IMR-90 (cell line): Measurements from ENCODE around the gene ELK3. TPM values are rescaled to one million over a fixed set of nuclear protein-coding genes. Genes with fewer than 3 reads are reported as not detected.

ENCODE experiments used
- ATAC-seq: fragments of 200-7000 bp; cut with Tn5 transposase; 2 replicates; pipeline ENCODE4 v1.9.1; 2020; ENCODE audit warnings: low read depth, mild to moderate bottlenecking, moderate library complexity
- BruUV-seq: library from RNA; stranded (reverse); fragments of 400-500 nt; replicated peaks from 2 replicates; lab custom pipeline; 2021; lab: Mats Ljungman, UMichigan
- CTCF ChIA-PET: fragments of 300-600 bp; formaldehyde crosslinking; extraction: SDS; loops from one replicate; lab custom pipeline; 2021; ENCODE audit warnings: antibody characterized with exemption; lab: Yijun Ruan, JAX
- POLR2A ChIA-PET: fragments of 300-600 bp; sonication (Branson Sonifier 250); formaldehyde crosslinking; loops from one replicate; lab custom pipeline; 2022; ENCODE audit warnings: antibody characterized with exemption; ENCODE audit not compliant: unreplicated experiment; lab: Charles Lee
- DNase-seq: peaks from one replicate; pipeline ENCODE4 v3.0.0; 2013
- H2AFZ ChIP-seq: replicated peaks from 2 replicates; pipeline ENCODE3; 2013; ENCODE audit warnings: low read length, mild to moderate bottlenecking; ENCODE audit not compliant: poor library complexity
- H2AK5ac ChIP-seq: 2 replicates; pipeline ENCODE4 v1.6.1; 2013; ENCODE audit warnings: low read depth, low read length, inconsistent platforms
- H2AK9ac ChIP-seq: replicated peaks from 2 replicates; pipeline ENCODE3; 2013; ENCODE audit warnings: mild to moderate bottlenecking, low read depth, low read length, moderate library complexity; ENCODE audit not compliant: poor library complexity
- H2BK120ac ChIP-seq: 2 replicates; pipeline ENCODE4 v1.6.1; 2013; ENCODE audit warnings: low read depth, low read length, inconsistent platforms
- H2BK15ac ChIP-seq: 3 replicates; pipeline ENCODE4 v1.6.1; 2013; ENCODE audit warnings: low read depth, low read length, inconsistent platforms
- H2BK20ac ChIP-seq: 2 replicates; pipeline ENCODE4 v1.6.1; 2013; ENCODE audit warnings: low read depth, mild to moderate bottlenecking, inconsistent platforms, low read length, moderate library complexity
- H2BK5ac ChIP-seq: 2 replicates; pipeline ENCODE4 v1.6.1; 2013; ENCODE audit warnings: mild to moderate bottlenecking, low read depth, low read length, inconsistent platforms; ENCODE audit not compliant: poor library complexity, severe bottlenecking
- H3K14ac ChIP-seq: replicated peaks from 2 replicates; pipeline ENCODE4 v1.6.1; 2013; ENCODE audit warnings: low read depth, low read length, inconsistent platforms
- H3K18ac ChIP-seq: 2 replicates; pipeline ENCODE4 v1.6.1; 2013; ENCODE audit warnings: low read depth, low read length, control low read depth
- H3K23ac ChIP-seq: 2 replicates; pipeline ENCODE4 v1.6.1; 2013; ENCODE audit warnings: low read depth, low read length, inconsistent platforms
- H3K27ac ChIP-seq: 2 replicates; pipeline ENCODE4 v1.5.1; 2013; ENCODE audit warnings: mild to moderate bottlenecking, control low read depth, low read length; ENCODE audit not compliant: insufficient read depth
- H3K27me3 ChIP-seq: 2 replicates; pipeline ENCODE4 v1.6.1; 2013; ENCODE audit warnings: low read length; ENCODE audit not compliant: control insufficient read depth, insufficient read depth
- H3K36me3 ChIP-seq: 2 replicates; pipeline ENCODE4 v1.6.1; 2013; ENCODE audit warnings: low read length, mixed read lengths; ENCODE audit not compliant: control insufficient read depth, insufficient read depth
- H3K4ac ChIP-seq: 2 replicates; pipeline ENCODE4 v1.6.1; 2013; ENCODE audit warnings: low read depth, low read length, inconsistent platforms
- H3K4me1 ChIP-seq: 2 replicates; pipeline ENCODE4 v1.6.1; 2013; ENCODE audit warnings: low read length, mixed read lengths; ENCODE audit not compliant: control insufficient read depth, insufficient read depth
- H3K4me2 ChIP-seq: 2 replicates; pipeline ENCODE4 v1.6.1; 2013; ENCODE audit warnings: low read depth, mild to moderate bottlenecking, control low read depth, low read length, moderate library complexity
- H3K4me3 ChIP-seq: 2 replicates; pipeline ENCODE4 v1.5.1; 2013; ENCODE audit warnings: low read depth, mild to moderate bottlenecking, control low read depth, low read length, moderate library complexity; ENCODE audit not compliant: insufficient read depth
- H3K56ac ChIP-seq: 2 replicates; pipeline ENCODE4 v1.6.1; 2013; ENCODE audit warnings: low read length, inconsistent platforms; ENCODE audit not compliant: insufficient read depth; ENCODE audit errors: extremely low read depth
- H3K79me1 ChIP-seq, 2 experiments: 2 replicates each; pipeline ENCODE4 v1.6.1; 2013; ENCODE audit warnings: low read length in 2 of 2, inconsistent platforms in 1 of 2, low read depth in 1 of 2
- H3K9ac ChIP-seq: 2 replicates; pipeline ENCODE4 v1.6.1; 2013; ENCODE audit warnings: low read depth, low read length, control low read depth
- H3K9me1 ChIP-seq: 2 replicates; pipeline ENCODE4 v1.6.1; 2013; ENCODE audit warnings: low read length, inconsistent platforms; ENCODE audit not compliant: insufficient read depth
- H3K9me3 ChIP-seq: 2 replicates; pipeline ENCODE4 v1.6.1; 2013; ENCODE audit warnings: low read length; ENCODE audit not compliant: control insufficient read depth, insufficient read depth
- H4K20me1 ChIP-seq: 2 replicates; pipeline ENCODE4 v1.6.1; 2013; ENCODE audit warnings: low read length, inconsistent platforms; ENCODE audit not compliant: insufficient read depth
- H4K5ac ChIP-seq: 2 replicates; pipeline ENCODE4 v1.6.1; 2013; ENCODE audit warnings: mild to moderate bottlenecking, low read depth, low read length, control low read depth
- H4K8ac ChIP-seq, 2 experiments: 2 replicates each; pipeline ENCODE4 v1.6.1; 2013; ENCODE audit warnings: low read depth in 2 of 2, low read length in 2 of 2, control low read depth in 1 of 2, inconsistent platforms in 1 of 2
- H4K91ac ChIP-seq: 2 replicates; pipeline ENCODE4 v1.6.1; 2013; ENCODE audit warnings: low read depth, low read length, inconsistent platforms; ENCODE audit not compliant: insufficient read depth
- BHLHE40 ChIP-seq: fragments of 150-350 bp; IDR thresholded peaks from 2 replicates; pipeline ENCODE4 v1.6.1; 2016; ENCODE audit warnings: mild to moderate bottlenecking, low read depth, low read length
- CEBPB ChIP-seq: IDR thresholded peaks from 2 replicates; pipeline ENCODE4 v1.6.1; 2012; ENCODE audit warnings: low read depth, low read length, improper control_type of control experiment
- CHD1 ChIP-seq: IDR thresholded peaks from 2 replicates; pipeline ENCODE4 v1.6.1; 2012; ENCODE audit warnings: low read depth, low read length, improper control_type of control experiment
- CTCF ChIP-seq: conservative IDR thresholded peaks from 2 replicates; pipeline ENCODE4 v1.5.1; 2012; ENCODE audit warnings: mild to moderate bottlenecking, low read depth, low read length, improper control_type of control experiment
- ELK1 ChIP-seq: fragments of 150-350 bp; IDR thresholded peaks from 2 replicates; pipeline ENCODE4 v1.6.1; 2016; ENCODE audit warnings: low read depth, mild to moderate bottlenecking, low read length, moderate library complexity, borderline replicate concordance
- FOS ChIP-seq: fragments of 150-350 bp; IDR thresholded peaks from 2 replicates; pipeline ENCODE4 v1.6.1; 2016; ENCODE audit warnings: low read depth, low read length
- MAFK ChIP-seq: IDR thresholded peaks from 2 replicates; pipeline ENCODE4 v1.6.1; 2012; ENCODE audit warnings: low read depth, low read length, improper control_type of control experiment
- MAZ ChIP-seq: IDR thresholded peaks from 2 replicates; pipeline ENCODE4 v1.6.1; 2012; ENCODE audit warnings: low read depth, mild to moderate bottlenecking, low read length, improper control_type of control experiment, moderate library complexity, borderline replicate concordance
- MXI1 ChIP-seq: IDR thresholded peaks from 2 replicates; pipeline ENCODE4 v1.6.1; 2012; ENCODE audit warnings: low read depth, mild to moderate bottlenecking, low read length, moderate library complexity, borderline replicate concordance
- NFE2L2 ChIP-seq: fragments of 150-350 bp; IDR thresholded peaks from 2 replicates; pipeline ENCODE4 v1.6.1; 2016; ENCODE audit warnings: low read depth, mild to moderate bottlenecking, low read length
- POLR2A ChIP-seq: IDR thresholded peaks from 2 replicates; pipeline ENCODE4 v1.6.1; 2012; ENCODE audit warnings: mild to moderate bottlenecking, low read depth, low read length
- RAD21 ChIP-seq: IDR thresholded peaks from 2 replicates; pipeline ENCODE4 v1.6.1; 2012; ENCODE audit warnings: low read length, improper control_type of control experiment
- RCOR1 ChIP-seq: IDR thresholded peaks from 2 replicates; pipeline ENCODE4 v1.6.1; 2012; ENCODE audit warnings: mild to moderate bottlenecking, low read length, improper control_type of control experiment; ENCODE audit not compliant: insufficient replicate concordance
- RFX5 ChIP-seq: IDR thresholded peaks from 2 replicates; pipeline ENCODE4 v1.8.0; 2012; ENCODE audit warnings: low read depth, mild to moderate bottlenecking, low read length, moderate library complexity
- SMC3 ChIP-seq: fragments of 150-350 bp; IDR thresholded peaks from 2 replicates; pipeline ENCODE4 v1.6.1; 2016; ENCODE audit warnings: low read depth, mild to moderate bottlenecking, antibody characterized with exemption, low read length, moderate library complexity
- USF2 ChIP-seq: fragments of 150-350 bp; IDR thresholded peaks from 2 replicates; pipeline ENCODE4 v1.6.1; 2017; ENCODE audit warnings: mild to moderate bottlenecking, antibody characterized with exemption, low read length, low read depth
- WGBS, 2 experiments: methylation state at CpG; one replicate each; pipeline versions ENCODE4 v1.1.5 to v1.1.7; 2013; ENCODE audit warnings: missing lambda C conversion rate in 2 of 2; ENCODE audit not compliant: insufficient read length in 1 of 2; ENCODE audit errors: extremely low coverage in 2 of 2; 5-methylcytosine and 5-hydroxymethylcytosine counted together
- dilution Hi-C: fragments of 300-500 bp; cut with HindIII; formaldehyde crosslinking; loops from one replicate; pipeline ENCODE4 v1.14.3; 2018; ENCODE audit warnings: low sequenced_read_pairs; ENCODE audit not compliant: unreplicated experiment
- in situ Hi-C: fragments of 300-500 bp; cut with MboI; formaldehyde crosslinking; loops from 3 replicates; pipeline ENCODE4 v1.14.3; 2019; ENCODE audit warnings: low sequenced_read_pairs, inconsistent platforms, mixed read lengths
- intact Hi-C: fragments of 100-400 bp; cut with micrococcal nuclease; formaldehyde crosslinking; loops from 2 replicates; pipeline ENCODE4 v1.10.0; 2022
- polyA plus RNA-seq, 3 experiments: library from polyadenylated mRNA; depleted of rRNA; stranded (reverse); fragments of >200 nt; gene quantifications; 2 replicates each; pipeline ENCODE4 v1.2.3, GENCODE V29; 2012; ENCODE audit warnings: low replicate concordance in 1 of 3
- total RNA-seq: library from RNA; depleted of rRNA; stranded (reverse); fragments of >200 nt; gene quantifications from 2 replicates; pipeline ENCODE4 v1.2.3, GENCODE V29; 2012

Gene ELK3
- total and polyA plus RNA-seq, 2 of the 4 experiments (the other 2 are of a cell fraction), result 14.5 to 27.5 TPM

- 95% methylated on average over 2 of the region's 7 CpGs; no CpG with 5 or more reads in 1 of the 2 experiments for WGBS, 2 experiments
- dilution Hi-C loops, result no loop called here
- Histone ChIP-seq H3K27ac (no peak overlapping the region), H2BK20ac (no peak overlapping the region), H2BK15ac (no peak overlapping the region), H3K9ac (no peak overlapping the region), H3K14ac (peak overlapping the region; percentile 25; the same call in 1 of the 2 replicates), H2AFZ (no peak overlapping the region), H2BK5ac (no peak overlapping the region), H3K4ac (no peak overlapping the region), H3K9me1 (peaks cover 26% of the 10 kb centered on the region), H2AK5ac (no peak overlapping the region), H3K23ac (no peak overlapping the region), H3K36me3 (peaks cover 20% of the 10 kb centered on the region), H3K4me2 (no peak overlapping the region), H4K20me1 (peaks cover 65% of the 10 kb centered on the region), H3K4me3 (no peak overlapping the region), H4K8ac (no peak overlapping the region), H3K4me1 (peaks cover 17% of the 10 kb centered on the region), H4K5ac (no peak overlapping the region), H2BK120ac (no peak overlapping the region), H3K9me3 (no peaks in the 10 kb centered on the region), H4K91ac (no peak overlapping the region), H3K79me1 (peaks cover 34 to 90% of the 10 kb centered on the region in 2 experiments), H3K56ac (no peak overlapping the region), H2AK9ac (no peak overlapping the region), H3K18ac (no peak overlapping the region; the same call in 1 of the 2 replicates), H3K27me3 (no peaks in the 10 kb centered on the region)
- ChIA-PET CTCF (no interaction called here), POLR2A (no interaction called here)
- ATAC-seq, result no peak
- intact Hi-C loops, result no loop called here
- DNase-seq, result no peak
- BruUV-seq, result no TSS peak
- TF ChIP-seq FOS (no peak), BHLHE40 (no peak), MXI1 (no peak), MAZ (no peak), ELK1 (no peak), CHD1 (no peak), RAD21 (no peak), CTCF (no peak), CEBPB (no peak), RCOR1 (no peak), USF2 (no peak), MAFK (no peak), POLR2A (no peak), SMC3 (no peak), NFE2L2 (no peak), RFX5 (no peak)
- in situ Hi-C loops, result no loop called here
Measured at GRCh38 chr12:96256672-96257361, 62.6 kb downstream of the ELK3 start.
